DOHH2 (cell line): ENCODE results near the gene SLC26A8.
"Not testable (repeated sequence)": the region's sequence is repeated elsewhere in the genome, so short reads cannot be mapped to it uniquely, and the experiment has no call there.

Experiments
- H3F3A ChIP-seq: fragments of 200-600 bp; sonication (generic), shearing (Covaris generic); 2 replicates; pipeline ENCODE4 v1.6.0; 2016; ENCODE audit warnings: antibody characterized with exemption, mild to moderate bottlenecking; ENCODE audit not compliant: control insufficient read depth, insufficient read depth
- H3K27ac ChIP-seq: fragments of 200-600 bp; sonication (generic); 2 replicates; pipeline ENCODE4 v1.5.1; 2014; ENCODE audit warnings: low read depth, mild to moderate bottlenecking, low read length, moderate library complexity
- H3K27me3 ChIP-seq: fragments of 200-600 bp; sonication (generic); 2 replicates; pipeline ENCODE4 v1.6.1; 2014; ENCODE audit warnings: mild to moderate bottlenecking, low read length, mixed read lengths; ENCODE audit not compliant: control insufficient read depth
- H3K36me3 ChIP-seq: fragments of 200-600 bp; sonication (generic); 2 replicates; pipeline ENCODE4 v1.6.1; 2014; ENCODE audit warnings: mild to moderate bottlenecking, low read length, moderate library complexity, mixed read lengths; ENCODE audit not compliant: control insufficient read depth
- H3K4me1 ChIP-seq: fragments of 200-600 bp; sonication (generic); 2 replicates; pipeline ENCODE4 v1.6.1; 2014; ENCODE audit warnings: mild to moderate bottlenecking, low read length, mixed read lengths; ENCODE audit not compliant: control insufficient read depth
- H3K4me2 ChIP-seq: fragments of 200-600 bp; sonication (generic); 2 replicates; pipeline ENCODE4 v1.6.0; 2014; ENCODE audit warnings: mild to moderate bottlenecking, low read length, moderate library complexity
- H3K4me3 ChIP-seq: fragments of 200-600 bp; sonication (generic); 2 replicates; pipeline ENCODE4 v1.5.1; 2014; ENCODE audit warnings: mild to moderate bottlenecking, low read length, mixed read lengths
- H3K79me2 ChIP-seq: fragments of 200-600 bp; sonication (generic); 2 replicates; pipeline ENCODE4 v1.6.1; 2014; ENCODE audit warnings: mild to moderate bottlenecking, low read length, mixed read lengths; ENCODE audit not compliant: control insufficient read depth
- H3K9me2 ChIP-seq: fragments of 200-600 bp; sonication (generic); replicated peaks from 2 replicates; pipeline ENCODE4 v1.6.1; 2014; ENCODE audit warnings: mild to moderate bottlenecking, low read length, mixed read lengths; ENCODE audit not compliant: control insufficient read depth
- H3K9me3 ChIP-seq: fragments of 200-600 bp; sonication (generic); 2 replicates; pipeline ENCODE4 v1.6.1; 2014; ENCODE audit warnings: antibody characterized with exemption, low read length, mixed read lengths; ENCODE audit not compliant: control insufficient read depth, insufficient read depth
- H4K20me1 ChIP-seq: fragments of 200-600 bp; sonication (generic); 2 replicates; pipeline ENCODE4 v1.6.0; 2014; ENCODE audit warnings: low read depth, mild to moderate bottlenecking, antibody characterized with exemption, low read length, moderate library complexity; ENCODE audit not compliant: control insufficient read depth, insufficient read depth
- EZH2phosphoT487 ChIP-seq: fragments of 200-600 bp; sonication (generic); IDR thresholded peaks from 2 replicates; pipeline ENCODE4 v1.6.1; 2017; ENCODE audit warnings: borderline replicate concordance, mild to moderate bottlenecking, antibody characterized with exemption, low read length, moderate library complexity, mixed read lengths
- TF ChIP-seq, protein P1 (sequence below): fragments of 200-600 bp; sonication (generic); IDR thresholded peaks from one replicate; pipeline ENCODE4 v1.5.1; 2014; ENCODE audit warnings: antibody characterized with exemption, mild to moderate bottlenecking, low read depth, low read length; ENCODE audit not compliant: poor library complexity, severe bottlenecking

SLC26A8 gene

DNA sequence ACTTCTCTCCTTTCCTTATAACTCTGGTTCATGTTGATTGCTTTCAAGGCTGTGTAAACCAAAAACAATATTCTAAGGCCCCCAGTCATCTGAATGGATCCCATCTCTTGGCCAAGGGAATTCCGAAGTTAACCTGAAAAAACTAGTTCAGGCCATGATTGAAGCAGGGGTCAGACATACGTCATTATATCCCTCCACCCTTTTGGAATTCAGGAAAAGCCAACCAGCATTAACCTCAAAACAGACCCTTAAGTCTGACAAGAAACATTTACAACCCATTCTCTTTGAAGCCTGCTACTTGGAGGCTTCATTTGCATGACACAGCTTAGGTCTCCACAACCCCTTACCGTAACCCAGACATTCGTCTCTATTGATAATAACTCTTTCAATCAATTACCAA is 39.7 kb downstream of the SLC26A8 start:
- TF ChIP-seq EZH2phosphoT487 = no peak
- TF ChIP-seq, protein P1, sequence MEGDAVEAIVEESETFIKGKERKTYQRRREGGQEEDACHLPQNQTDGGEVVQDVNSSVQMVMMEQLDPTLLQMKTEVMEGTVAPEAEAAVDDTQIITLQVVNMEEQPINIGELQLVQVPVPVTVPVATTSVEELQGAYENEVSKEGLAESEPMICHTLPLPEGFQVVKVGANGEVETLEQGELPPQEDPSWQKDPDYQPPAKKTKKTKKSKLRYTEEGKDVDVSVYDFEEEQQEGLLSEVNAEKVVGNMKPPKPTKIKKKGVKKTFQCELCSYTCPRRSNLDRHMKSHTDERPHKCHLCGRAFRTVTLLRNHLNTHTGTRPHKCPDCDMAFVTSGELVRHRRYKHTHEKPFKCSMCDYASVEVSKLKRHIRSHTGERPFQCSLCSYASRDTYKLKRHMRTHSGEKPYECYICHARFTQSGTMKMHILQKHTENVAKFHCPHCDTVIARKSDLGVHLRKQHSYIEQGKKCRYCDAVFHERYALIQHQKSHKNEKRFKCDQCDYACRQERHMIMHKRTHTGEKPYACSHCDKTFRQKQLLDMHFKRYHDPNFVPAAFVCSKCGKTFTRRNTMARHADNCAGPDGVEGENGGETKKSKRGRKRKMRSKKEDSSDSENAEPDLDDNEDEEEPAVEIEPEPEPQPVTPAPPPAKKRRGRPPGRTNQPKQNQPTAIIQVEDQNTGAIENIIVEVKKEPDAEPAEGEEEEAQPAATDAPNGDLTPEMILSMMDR = no peak
- Histone ChIP-seq H3K79me2 (no peaks in the 10 kb centered on the region), H3F3A (no peaks in the 10 kb centered on the region), H3K9me2 (no peaks in the 10 kb centered on the region), H3K4me3 (no peak overlapping the region), H3K27ac (no peak overlapping the region), H3K27me3 (peaks cover 18% of the 10 kb centered on the region), H3K36me3 (no peaks in the 10 kb centered on the region), H3K4me1 (no peaks in the 10 kb centered on the region), H3K9me3 (no peaks in the 10 kb centered on the region), H4K20me1 (no peaks in the 10 kb centered on the region), H3K4me2 (no peak overlapping the region)

GRCh38 chr6:35980991-35981645 is 43.3 kb downstream of the SLC26A8 start:
- H3K27ac ChIP-seq = no peak overlapping the region
- TF ChIP-seq, protein P1 = no peak
- no peak for TF ChIP-seq EZH2phosphoT487
- no peaks in the 10 kb centered on the region for H3K9me3 ChIP-seq
- H3K9me2 ChIP-seq = no peaks in the 10 kb centered on the region
- H3K36me3 ChIP-seq = no peaks in the 10 kb centered on the region
- no peaks in the 10 kb centered on the region for H3K4me1 ChIP-seq
- H3K4me3 ChIP-seq = no peak overlapping the region
- no peaks in the 10 kb centered on the region for H3K79me2 ChIP-seq
- H4K20me1 ChIP-seq = no peaks in the 10 kb centered on the region
- H3F3A ChIP-seq = no peaks in the 10 kb centered on the region
- H3K4me2 ChIP-seq = no peak overlapping the region
- peaks cover 18% of the 10 kb centered on the region for H3K27me3 ChIP-seq

- not testable (repeated sequence) for H3F3A ChIP-seq, H3K9me2 ChIP-seq, H3K9me3 ChIP-seq, H3K4me1 ChIP-seq, H3K4me3 ChIP-seq, H4K20me1 ChIP-seq, H3K79me2 ChIP-seq, H3K4me2 ChIP-seq, H3K36me3 ChIP-seq, H3K27ac ChIP-seq
- peaks cover 18% of the 10 kb centered on the region for H3K27me3 ChIP-seq
Measured at GRCh38 chr6:35980126-35980525, 44.3 kb downstream of the SLC26A8 start.

DNA sequence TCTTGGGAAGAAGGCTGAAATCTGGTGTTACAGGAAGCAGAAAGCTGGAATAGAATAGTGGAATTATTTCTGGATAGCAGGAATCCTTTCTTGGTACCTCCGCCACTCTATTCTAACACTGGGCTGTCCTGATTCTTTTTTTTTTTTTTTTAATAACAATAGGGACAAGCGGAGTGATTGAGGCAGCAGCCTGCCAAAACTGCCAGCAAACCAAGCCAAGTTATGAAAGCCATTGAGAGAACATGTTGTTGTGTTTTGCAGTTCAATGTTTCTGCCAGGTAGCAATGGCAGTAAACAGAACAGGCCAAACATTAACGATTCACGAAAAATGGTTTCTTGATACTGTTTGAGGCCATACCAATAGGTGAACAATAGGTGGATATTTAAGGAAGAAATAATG is 47.1 kb downstream of the SLC26A8 start:
- Histone ChIP-seq H3K4me1 (no peaks in the 10 kb centered on the region), H3K27me3 (peaks cover 10% of the 10 kb centered on the region), H3K79me2 (no peaks in the 10 kb centered on the region), H3K4me3 (no peak overlapping the region), H3K4me2 (no peak overlapping the region), H3K9me2 (no peaks in the 10 kb centered on the region), H4K20me1 (no peaks in the 10 kb centered on the region), H3K27ac (no peak overlapping the region), H3F3A (no peaks in the 10 kb centered on the region), H3K9me3 (no peaks in the 10 kb centered on the region), H3K36me3 (no peaks in the 10 kb centered on the region)
- no peak for TF ChIP-seq EZH2phosphoT487
- TF ChIP-seq, protein P1 = no peak
